Raji (cell line): ENCODE results near the gene EIF3K.

Experiments
- POLR2A ChIP-seq: IDR thresholded peaks from 2 replicates; pipeline ENCODE4 v1.6.1; 2011; ENCODE audit warnings: low read depth, low read length, control low read depth; ENCODE audit not compliant: insufficient read depth

Gene EIF3K

GRCh38 chr19:38647368-38647965 lies 28.5 kb downstream of the EIF3K start, which contains the start of gene ACTN4:
ACTN4 (plus strand) TSS chr19:38647649; CDS start chr19:38647746, 97 bp downstream.
- TF ChIP-seq POLR2A: peak; percentile 98

GRCh38 chr19:38647966-38648768 lies 29.2 kb downstream of the EIF3K start:
- no peak for TF ChIP-seq POLR2A

GRCh38 chr19:38648769-38649304 lies 29.8 kb downstream of the EIF3K start:
- TF ChIP-seq POLR2A: no peak

GRCh38 chr19:38649305-38650171 lies 30.6 kb downstream of the EIF3K start:
- TF ChIP-seq POLR2A: no peak

- TF ChIP-seq POLR2A: no peak
Observed at GRCh38 chr19:38650172-38650775, 31.3 kb downstream of the EIF3K start.

GRCh38 chr19:38650911-38651584 lies 32.1 kb downstream of the EIF3K start:
- TF ChIP-seq POLR2A: no peak

GRCh38 chr19:38653028-38653571 lies 34.1 kb downstream of the EIF3K start:
- no peak for TF ChIP-seq POLR2A

GRCh38 chr19:38654628-38655055 lies 35.7 kb downstream of the EIF3K start:
- TF ChIP-seq POLR2A: no peak

GRCh38 chr19:38655148-38655824 lies 36.3 kb downstream of the EIF3K start:
- TF ChIP-seq POLR2A: no peak

GRCh38 chr19:38656171-38656981 lies 37.4 kb downstream of the EIF3K start:
- TF ChIP-seq POLR2A: no peak

- no peak for TF ChIP-seq POLR2A
Observed at GRCh38 chr19:38657633-38658222, 38.7 kb downstream of the EIF3K start.

GRCh38 chr19:38658462-38659306 lies 39.7 kb downstream of the EIF3K start:
- TF ChIP-seq POLR2A: no peak

GRCh38 chr19:38660724-38661123 lies 41.7 kb downstream of the EIF3K start:
- no peak for TF ChIP-seq POLR2A
